ENCODE results near the gene MEGF11.

GRCh38 chr15:66285533-66286280 lies 32.2 kb upstream of the MEGF11 start:
- TF ChIP-seq CTCF (IDR thresholded peaks at IDR 0.05): no peak
- no peak for TF ChIP-seq EZH2 (IDR thresholded peaks at IDR 0.05)

Measured in neural progenitor cell (in vitro differentiated cells).